ENCODE results near the gene SOD1. TPM values are rescaled to one million over a fixed set of nuclear protein-coding genes. Genes with fewer than 3 reads are reported as not detected.

SOD1 gene
- polyA plus RNA-seq, 12 donors: 106 to 158 (median 133) TPM; not detected in 1

DNA sequence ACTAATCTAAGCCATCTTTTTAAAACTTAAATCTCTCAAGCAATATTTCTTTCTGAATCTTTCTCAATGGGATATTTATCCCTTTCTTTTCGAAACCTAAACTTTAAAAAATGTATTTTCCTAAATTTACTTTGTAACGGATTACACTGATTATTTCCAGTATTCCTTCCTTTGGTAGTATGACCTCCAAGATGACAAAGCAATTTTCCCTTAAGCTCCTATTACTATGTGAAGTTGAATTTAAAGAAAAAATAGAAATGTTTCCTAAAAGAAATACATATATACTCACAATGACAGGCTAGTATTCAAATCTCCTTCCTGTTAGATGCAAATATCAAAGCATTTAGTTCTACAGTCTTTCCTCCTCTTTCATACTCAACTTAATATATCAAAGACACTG, 56.6 kb downstream of the SOD1 start:
- DNase-seq: no peak

Other genes with a start within 250 kb of the SOD1 start
- gene SCAF4, start 72.4 kb downstream of the SOD1 start, polyA plus RNA-seq (ENCODE audit: insufficient read length in 12 of 12): 10 to 100 TPM in 11 of 12 donors, not detected in 1; 21.5 to 47.6 (median 24.4) TPM
- 10 to 100 TPM in 2 of 12 donors, 1 to 10 TPM in 9, not detected in 1; 5.1 to 23.8 (median 7.6) TPM for gene HUNK, start 213.3 kb downstream of the SOD1 start, polyA plus RNA-seq (ENCODE audit: insufficient read length in 12 of 12)